ENCODE data around the gene QSOX2. TPM values are rescaled to one million over a fixed set of nuclear protein-coding genes. Genes with fewer than 3 reads are reported as not detected.

Gene QSOX2
- total and polyA plus RNA-seq, 4 donors = 4.9 to 12.2 (median 10.3) TPM

GRCh38 chr9:136207616-136208015, 38.0 kb downstream of the QSOX2 start:
- TF ChIP-seq, protein P1, sequence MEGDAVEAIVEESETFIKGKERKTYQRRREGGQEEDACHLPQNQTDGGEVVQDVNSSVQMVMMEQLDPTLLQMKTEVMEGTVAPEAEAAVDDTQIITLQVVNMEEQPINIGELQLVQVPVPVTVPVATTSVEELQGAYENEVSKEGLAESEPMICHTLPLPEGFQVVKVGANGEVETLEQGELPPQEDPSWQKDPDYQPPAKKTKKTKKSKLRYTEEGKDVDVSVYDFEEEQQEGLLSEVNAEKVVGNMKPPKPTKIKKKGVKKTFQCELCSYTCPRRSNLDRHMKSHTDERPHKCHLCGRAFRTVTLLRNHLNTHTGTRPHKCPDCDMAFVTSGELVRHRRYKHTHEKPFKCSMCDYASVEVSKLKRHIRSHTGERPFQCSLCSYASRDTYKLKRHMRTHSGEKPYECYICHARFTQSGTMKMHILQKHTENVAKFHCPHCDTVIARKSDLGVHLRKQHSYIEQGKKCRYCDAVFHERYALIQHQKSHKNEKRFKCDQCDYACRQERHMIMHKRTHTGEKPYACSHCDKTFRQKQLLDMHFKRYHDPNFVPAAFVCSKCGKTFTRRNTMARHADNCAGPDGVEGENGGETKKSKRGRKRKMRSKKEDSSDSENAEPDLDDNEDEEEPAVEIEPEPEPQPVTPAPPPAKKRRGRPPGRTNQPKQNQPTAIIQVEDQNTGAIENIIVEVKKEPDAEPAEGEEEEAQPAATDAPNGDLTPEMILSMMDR (IDR thresholded peaks at IDR 0.05; ENCODE audit: control extremely low read depth, extremely low read depth) = no peak
- WGBS, 2 donors = 87 to 89% methylated on average over 9 of the region's 9 CpGs
- DNase-seq (no peak), ATAC-seq (ENCODE audit: insufficient read depth, low FRiP score) (no peak)
- Histone ChIP-seq H3K9me3 (ENCODE audit: control insufficient read depth in 4 of 4, insufficient read depth in 3 of 4, low read length in 3 of 4) (peaks cover 0 to 9% (median 0%) of the 10 kb centered on the region in 4 donors), H3K4me1 (ENCODE audit: control insufficient read depth in 5 of 5, insufficient read depth in 5 of 5, low read length in 5 of 5) (no peaks in the 10 kb centered on the region), H3K4me3 (no peak overlapping the region), H3K36me3 (ENCODE audit: control insufficient read depth in 4 of 4, insufficient read depth in 4 of 4, low read length in 4 of 4) (peaks cover 0 to 20% (median 2%) of the 10 kb centered on the region in 4 donors), H3K27me3 (ENCODE audit: control insufficient read depth in 3 of 3, insufficient read depth in 3 of 3, low read length in 2 of 3) (peaks cover 7 to 22% (median 16%) of the 10 kb centered on the region in 3 donors), H3K27ac (ENCODE audit: low read depth in 1 of 2, low read length in 1 of 2) (no peak overlapping the region), H3K9ac (ENCODE audit: insufficient read depth in 1 of 2, low read length in 2 of 2) (no peak overlapping the region)

DNA sequence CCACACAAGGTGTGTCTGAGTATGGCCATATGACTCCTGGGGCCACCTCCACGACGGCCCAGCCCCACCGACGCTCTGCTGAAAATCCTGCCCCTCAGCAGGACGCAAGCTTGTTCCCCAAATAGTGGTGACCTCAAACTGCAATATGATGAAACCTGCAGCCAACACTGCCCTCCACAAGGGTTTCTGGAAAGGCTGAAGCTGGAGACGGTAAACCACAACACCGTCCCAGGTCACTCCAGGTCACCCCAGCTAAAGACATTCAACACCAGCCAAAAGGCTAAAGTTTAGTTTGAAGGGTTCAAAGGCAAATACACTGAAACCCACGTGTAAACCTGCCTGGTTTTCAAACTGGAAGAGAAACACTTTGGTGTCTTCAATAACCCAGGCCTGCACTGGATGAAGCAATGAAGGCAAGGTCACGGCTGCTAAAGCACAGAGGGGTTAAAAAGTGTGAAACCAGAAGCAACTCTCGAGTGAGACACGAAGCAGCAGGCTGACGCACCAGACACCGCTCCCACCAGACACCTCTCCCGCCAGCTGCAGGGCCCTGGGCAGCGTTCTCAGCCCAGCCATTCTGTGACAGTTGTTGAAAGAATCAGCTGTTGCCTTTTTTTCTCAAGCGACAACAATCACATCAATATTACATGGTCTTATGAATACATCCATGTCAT, 38.9 kb downstream of the QSOX2 start:
- H3K36me3 ChIP-seq (ENCODE audit: control insufficient read depth in 4 of 4, insufficient read depth in 4 of 4, low read length in 4 of 4) = peaks cover 0 to 19% (median 2%) of the 10 kb centered on the region in 4 donors
- DNase-seq (no peak), ATAC-seq (ENCODE audit: insufficient read depth, low FRiP score) (no peak)
- no peak overlapping the region for H3K27ac ChIP-seq (ENCODE audit: low read depth in 1 of 2, low read length in 1 of 2)
- no peaks in the 10 kb centered on the region for H3K4me1 ChIP-seq (ENCODE audit: control insufficient read depth in 5 of 5, insufficient read depth in 5 of 5, low read length in 5 of 5)
- peaks cover 7 to 27% (median 22%) of the 10 kb centered on the region in 3 donors for H3K27me3 ChIP-seq (ENCODE audit: control insufficient read depth in 3 of 3, insufficient read depth in 3 of 3, low read length in 2 of 3)
- 38 to 69% methylated on average over 16 of the region's 16 CpGs for WGBS, 2 donors
- H3K9ac ChIP-seq (ENCODE audit: insufficient read depth in 1 of 2, low read length in 2 of 2) = no peak overlapping the region
- TF ChIP-seq, protein P1 (IDR thresholded peaks at IDR 0.05; ENCODE audit: control extremely low read depth, extremely low read depth) = no peak
- H3K4me3 ChIP-seq = no peak overlapping the region
- H3K9me3 ChIP-seq (ENCODE audit: control insufficient read depth in 4 of 4, insufficient read depth in 3 of 4, low read length in 3 of 4) = peaks cover 0 to 9% (median 0%) of the 10 kb centered on the region in 4 donors

GRCh38 chr9:136205707-136205992, 40.0 kb downstream of the QSOX2 start:
- Histone ChIP-seq H3K9me3 (ENCODE audit: control insufficient read depth in 4 of 4, insufficient read depth in 3 of 4, low read length in 3 of 4) (peaks cover 0 to 9% (median 0%) of the 10 kb centered on the region in 4 donors), H3K9ac (ENCODE audit: insufficient read depth in 1 of 2, low read length in 2 of 2) (no peak overlapping the region), H3K36me3 (ENCODE audit: control insufficient read depth in 4 of 4, insufficient read depth in 4 of 4, low read length in 4 of 4) (peaks cover 0 to 9% (median 0%) of the 10 kb centered on the region in 4 donors), H3K4me1 (ENCODE audit: control insufficient read depth in 5 of 5, insufficient read depth in 5 of 5, low read length in 5 of 5) (no peaks in the 10 kb centered on the region), H3K4me3 (no peak overlapping the region), H3K27me3 (ENCODE audit: control insufficient read depth in 3 of 3, insufficient read depth in 3 of 3, low read length in 2 of 3) (peaks cover 16 to 37% (median 33%) of the 10 kb centered on the region in 3 donors), H3K27ac (ENCODE audit: low read depth in 1 of 2, low read length in 1 of 2) (no peak overlapping the region)
- ATAC-seq (ENCODE audit: insufficient read depth, low FRiP score) (no peak), DNase-seq (no peak)
- TF ChIP-seq, protein P1 (IDR thresholded peaks at IDR 0.05; ENCODE audit: control extremely low read depth, extremely low read depth) = no peak
- WGBS, 2 donors = 77 to 89% methylated on average over 5 of the region's 5 CpGs
